ENCODE measurements around the gene LCN10.
"Not testable (repeated sequence)": the region's sequence is repeated elsewhere in the genome, so short reads cannot be mapped to it uniquely, and the experiment has no call there.

Gene LCN10

DNA sequence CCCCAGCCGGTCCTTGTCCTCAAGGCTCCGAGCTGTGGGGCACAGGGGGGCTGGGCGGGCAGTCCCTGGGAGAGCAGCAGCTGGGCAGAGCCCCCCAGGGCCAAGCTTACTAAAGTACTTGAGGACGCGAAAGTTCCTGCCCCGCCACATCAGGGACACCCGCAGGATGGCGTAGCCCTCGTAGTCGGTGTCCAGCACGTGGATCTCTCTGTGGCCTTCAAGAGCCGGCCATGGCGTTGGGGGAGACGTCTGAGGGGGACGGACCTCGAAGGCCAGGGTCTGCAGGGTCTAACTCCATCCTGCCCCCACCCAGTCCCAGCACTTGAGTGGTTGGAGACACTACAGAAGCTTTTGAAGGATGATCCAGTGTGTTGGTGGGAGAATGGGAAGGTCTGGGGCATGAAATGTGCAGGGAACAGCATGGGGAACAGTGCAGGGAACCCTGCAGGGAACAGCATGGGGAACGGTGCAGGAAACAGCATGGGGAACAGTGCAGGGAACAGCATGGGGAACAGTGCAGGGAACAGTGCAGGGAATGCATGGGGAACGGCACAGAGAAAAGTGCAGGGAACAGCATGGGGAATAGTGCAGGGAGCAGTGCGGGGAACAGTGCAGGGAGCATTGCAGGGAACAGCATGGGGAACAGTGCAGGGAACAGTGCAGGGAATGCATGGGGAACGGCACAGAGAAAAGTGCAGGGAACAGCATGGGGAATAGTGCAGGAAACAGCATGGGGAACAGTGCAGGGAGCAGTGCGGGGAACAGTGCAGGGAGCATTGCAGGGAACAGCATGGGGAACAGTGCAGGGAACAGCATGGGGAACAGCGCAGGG is 12.8 kb upstream of the LCN10 start:
- DNase-seq (ENCODE audit: extremely low read depth in 1 of 2, low read depth in 1 of 2) = not testable (repeated sequence)

DNA sequence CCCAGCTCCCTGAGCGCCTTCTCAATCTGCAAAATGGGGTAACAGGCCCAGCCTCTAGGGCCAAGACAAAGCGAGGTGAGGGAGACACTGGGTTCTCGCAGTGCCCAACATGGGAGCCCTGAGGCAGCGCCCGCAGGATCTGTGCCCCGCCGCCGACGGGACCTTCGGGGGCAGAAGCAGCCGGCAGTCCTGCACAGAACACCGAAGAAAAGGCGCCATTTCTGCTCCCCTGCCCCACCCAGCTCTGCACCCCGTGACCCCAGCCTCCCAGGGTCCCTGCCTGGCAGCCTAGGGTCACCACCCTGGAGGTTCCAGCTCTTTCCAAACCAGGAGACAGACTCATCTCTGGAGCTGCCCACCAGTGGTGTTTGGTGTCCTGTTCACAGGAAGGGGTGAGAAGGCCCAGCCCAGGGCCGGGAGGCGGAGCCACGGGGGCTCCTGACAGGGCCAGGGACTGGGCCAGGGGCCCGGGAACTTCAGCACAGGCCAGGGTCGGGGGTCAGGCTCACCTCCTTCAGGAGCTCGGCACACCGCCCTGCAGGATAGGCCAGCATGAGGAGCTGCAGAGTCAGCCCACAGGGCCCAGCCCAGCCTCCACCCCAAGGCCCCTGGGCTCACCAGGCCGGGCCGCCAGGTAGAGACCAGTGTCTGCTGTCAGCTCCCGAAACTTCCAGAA is 12.0 kb upstream of the LCN10 start:
- no peak for DNase-seq (ENCODE audit: extremely low read depth in 1 of 2, low read depth in 1 of 2)

DNA sequence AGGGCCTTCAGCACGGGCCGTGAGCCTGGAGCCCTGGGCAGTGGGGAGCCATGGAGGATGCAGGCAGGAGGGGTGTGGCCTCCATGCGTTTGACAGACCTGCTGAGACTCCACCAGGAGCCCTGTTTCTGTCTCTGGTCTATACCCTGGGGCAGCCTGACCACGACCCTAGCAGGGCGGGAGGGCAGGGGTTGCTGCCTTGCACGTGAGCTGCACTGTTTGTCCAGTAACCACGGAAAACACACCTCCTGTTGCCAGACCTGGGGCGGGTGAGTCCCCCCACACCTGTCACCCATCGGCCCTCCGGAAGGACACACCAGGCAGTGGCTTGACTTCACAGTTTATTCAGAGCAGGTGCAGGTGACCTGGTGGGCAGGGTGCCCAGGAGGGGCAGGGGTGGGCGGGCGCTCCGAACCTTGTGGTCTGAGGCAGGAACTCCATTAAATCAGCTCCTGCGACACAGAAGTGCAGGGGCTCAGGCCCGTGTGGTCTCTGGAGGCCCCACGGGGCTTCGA is 11.4 kb upstream of the LCN10 start:
- no peak for DNase-seq (ENCODE audit: extremely low read depth in 1 of 2, low read depth in 1 of 2)

DNA sequence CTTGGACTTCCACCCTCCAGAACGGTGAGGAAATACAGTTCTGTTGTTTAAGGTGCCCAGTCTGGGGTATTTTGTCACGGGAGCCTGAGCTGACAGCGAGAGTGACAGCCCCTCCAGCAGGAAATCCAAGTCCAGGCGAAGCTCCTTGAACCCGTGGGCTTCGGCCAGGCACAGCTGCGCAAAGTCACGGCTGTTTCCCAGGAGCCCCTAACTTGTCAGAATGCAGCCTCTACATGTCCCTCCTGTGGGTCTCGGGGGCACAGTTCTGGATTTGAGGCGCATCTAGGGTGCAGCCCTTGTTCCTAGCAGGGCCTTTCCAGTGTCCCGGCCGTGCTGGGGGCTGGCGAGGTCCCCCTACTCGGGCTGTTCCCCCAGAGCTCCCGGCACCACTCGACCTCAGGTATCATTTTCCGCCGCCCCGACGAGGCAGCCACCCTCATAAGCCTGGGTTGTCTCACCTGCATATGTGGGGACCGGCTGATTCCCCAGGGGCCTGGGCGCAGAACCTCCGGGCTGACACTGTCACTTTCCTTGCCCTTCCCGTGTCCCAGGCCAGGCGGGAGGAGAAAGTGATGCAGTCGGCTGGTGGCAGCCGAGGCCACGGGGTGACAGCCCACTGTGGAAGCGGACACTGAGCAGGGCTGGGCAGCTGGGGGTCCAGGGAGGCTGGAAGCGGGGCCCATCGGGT is 10.8 kb upstream of the LCN10 start:
- no peak for DNase-seq (ENCODE audit: extremely low read depth in 1 of 2, low read depth in 1 of 2)

DNA sequence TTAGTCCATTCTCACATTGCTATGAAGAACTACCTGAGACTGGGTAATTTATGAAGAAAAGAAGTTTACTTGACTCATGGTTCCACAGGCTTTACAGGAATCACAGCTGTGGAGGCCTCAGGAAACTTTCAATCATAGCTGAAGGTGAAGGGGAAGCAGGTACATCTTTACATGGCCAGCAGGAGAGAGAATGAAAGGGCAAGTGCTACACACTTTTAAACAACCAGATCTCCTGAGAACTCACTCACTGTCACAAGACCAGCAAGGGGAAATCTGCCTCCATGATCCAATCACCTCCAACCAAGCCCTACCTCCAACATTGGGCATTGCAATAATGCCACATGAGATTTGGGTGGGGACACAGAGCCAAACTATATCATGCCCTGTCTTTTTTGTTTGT is 9.1 kb upstream of the LCN10 start:
- DNase-seq (ENCODE audit: extremely low read depth in 1 of 2, low read depth in 1 of 2) = no peak

DNA sequence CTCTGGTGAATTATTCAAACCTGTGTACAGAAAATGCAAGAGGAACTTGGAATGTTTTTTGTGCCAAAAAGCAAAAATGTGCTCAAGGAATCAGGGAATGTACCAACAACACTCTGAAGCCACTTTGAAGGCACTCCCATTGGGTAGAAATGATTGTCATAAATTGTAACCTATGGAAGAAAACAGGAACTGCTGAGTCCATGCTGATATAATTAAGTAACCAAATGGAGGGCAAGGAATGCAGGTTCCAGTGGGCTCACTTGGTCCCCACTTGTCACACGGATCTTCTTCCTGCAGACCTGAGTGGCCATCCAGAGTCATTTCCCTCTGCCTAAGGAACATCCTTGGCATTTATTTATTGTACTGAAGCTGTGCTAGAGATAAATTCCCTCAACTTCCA is 8.5 kb upstream of the LCN10 start:
- DNase-seq (ENCODE audit: extremely low read depth in 1 of 2, low read depth in 1 of 2) = no peak

DNA sequence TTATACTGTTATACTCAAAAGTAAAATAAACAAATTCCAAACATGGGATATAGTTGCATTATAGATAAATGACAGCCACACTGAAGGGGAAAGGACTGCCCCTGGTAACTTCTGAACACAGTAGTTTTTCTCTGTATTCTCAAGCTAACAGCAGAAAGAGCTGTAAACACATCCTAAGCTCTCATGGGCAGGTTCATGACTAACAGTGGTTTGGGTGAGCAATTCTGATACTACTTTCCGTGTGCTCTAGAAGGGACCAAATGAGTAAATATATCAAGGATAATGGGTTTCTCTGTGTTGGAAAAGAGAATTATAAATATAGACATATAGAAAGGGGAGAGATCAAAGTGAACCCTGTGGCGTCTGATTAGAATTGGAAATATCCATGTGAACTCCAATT is 7.8 kb upstream of the LCN10 start:
- DNase-seq (ENCODE audit: extremely low read depth in 1 of 2, low read depth in 1 of 2) = no peak

DNA sequence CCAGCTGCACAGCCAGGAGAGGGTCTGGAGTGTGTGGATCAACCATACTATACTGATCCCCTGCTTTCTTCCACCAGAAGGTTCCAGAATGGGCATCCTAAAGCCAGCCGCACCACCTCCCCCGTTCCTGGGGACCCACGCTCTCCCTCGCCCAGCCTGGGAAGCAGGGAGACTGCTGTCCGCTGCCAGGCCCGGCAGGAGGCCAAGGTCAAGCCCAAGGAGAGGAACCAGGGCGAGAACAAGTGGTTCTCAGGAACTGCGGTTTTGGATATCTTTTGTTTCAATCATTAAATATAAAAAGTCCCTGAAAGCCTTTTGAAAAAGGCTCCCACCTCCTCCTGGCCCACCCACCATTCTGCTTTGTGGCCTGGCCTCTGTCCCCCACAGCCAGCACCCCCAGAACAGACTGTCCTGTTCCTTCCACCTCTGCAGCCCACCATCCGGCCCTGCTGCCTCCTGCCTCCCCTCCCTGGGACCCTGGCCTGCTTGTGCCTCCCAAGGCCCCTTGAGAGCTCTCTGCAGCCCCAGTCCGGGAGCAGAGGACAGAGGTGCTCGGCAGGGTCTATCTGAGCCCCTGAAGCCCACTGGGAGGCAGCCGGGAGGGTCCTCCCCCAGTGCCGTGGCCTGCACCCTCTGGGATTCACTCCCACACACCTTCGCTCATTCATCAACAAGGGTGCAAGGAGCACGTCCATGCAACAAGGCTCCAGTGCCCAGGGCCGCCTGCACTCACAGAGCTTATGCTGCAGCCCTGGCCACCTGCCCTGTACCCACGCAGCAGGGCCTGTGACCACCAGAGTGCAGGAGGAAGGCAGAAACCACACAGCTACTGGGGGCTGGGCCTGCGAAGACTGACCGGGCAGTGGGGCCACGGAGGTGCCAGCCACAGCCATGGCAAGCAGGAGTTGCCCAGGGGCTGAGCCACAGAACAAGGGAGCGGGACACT is 6.2 kb upstream of the LCN10 start:
- DNase-seq (ENCODE audit: extremely low read depth in 1 of 2, low read depth in 1 of 2) = no peak

DNA sequence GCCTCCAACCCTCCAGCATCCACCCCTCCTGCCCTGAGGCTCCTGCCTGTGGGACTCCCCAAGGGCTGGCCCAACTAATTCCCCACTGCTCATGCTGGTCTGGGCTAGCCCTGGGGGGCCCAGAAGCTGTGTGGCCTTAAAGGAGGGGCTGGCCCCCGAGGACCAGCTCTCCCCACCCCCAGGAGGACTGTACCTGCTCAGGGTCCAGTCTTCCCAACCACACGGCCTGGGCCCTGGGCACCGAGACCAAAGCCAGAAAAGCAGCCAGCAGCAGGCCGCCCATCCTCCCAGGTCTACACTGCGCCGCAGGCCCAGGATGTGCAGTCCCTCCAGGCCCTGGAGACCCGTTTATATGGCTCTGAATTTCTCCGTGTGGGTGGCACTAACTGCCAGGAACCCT is 5.5 kb upstream of the LCN10 start, which contains the start of gene LCN6:
Gene LCN6 (minus strand): TSS at position 325 of the 400 bp plus-strand sequence. CDS start 42 bp downstream, at position 283.
- DNase-seq (ENCODE audit: extremely low read depth in 1 of 2, low read depth in 1 of 2) = no peak

DNA sequence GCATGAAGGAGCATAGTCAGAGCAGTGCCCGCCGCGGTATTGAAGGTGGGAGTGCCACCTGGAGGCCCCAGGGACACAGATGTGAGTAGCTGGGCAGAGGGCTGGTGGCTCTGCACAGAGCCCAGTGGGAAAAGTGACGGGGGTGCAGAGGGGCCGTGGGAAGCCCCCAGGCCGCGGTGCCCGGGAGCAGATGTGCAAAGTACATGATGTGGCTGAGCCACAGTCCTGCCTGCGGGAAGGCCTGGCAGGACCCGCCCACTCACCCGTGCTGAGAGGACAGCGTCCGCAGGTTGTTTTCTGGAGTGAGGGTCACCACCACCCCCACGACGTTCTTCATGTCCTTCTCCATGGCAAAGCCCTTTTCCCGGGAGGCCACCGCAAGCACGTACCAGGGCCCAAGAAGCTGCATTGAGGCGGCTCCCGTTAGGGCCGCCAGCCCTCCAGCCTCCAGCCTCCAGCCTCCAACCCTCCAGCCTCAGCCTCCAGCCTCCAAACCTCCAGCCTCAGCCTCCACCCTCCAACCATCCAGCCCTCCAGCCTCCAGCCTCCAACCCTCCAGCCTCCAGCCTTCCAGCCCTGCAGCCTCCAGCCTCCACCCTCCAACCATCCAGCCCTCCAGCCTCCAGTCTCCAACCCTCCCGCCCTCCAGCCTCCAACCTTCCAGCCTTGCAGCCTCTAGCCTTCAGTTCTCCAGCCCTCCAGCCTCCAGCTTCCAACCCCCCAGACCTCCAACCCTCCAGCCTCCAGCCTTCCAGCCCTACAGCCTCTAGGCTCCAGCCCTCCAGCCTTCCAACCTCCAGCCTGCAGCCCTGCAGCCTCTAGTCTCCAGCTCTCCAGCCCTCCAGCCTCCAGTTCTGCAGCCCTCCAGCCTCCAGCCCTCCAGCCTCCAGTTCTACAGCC is 4.7 kb upstream of the LCN10 start:
- no peak for DNase-seq (ENCODE audit: extremely low read depth in 1 of 2, low read depth in 1 of 2)

DNA sequence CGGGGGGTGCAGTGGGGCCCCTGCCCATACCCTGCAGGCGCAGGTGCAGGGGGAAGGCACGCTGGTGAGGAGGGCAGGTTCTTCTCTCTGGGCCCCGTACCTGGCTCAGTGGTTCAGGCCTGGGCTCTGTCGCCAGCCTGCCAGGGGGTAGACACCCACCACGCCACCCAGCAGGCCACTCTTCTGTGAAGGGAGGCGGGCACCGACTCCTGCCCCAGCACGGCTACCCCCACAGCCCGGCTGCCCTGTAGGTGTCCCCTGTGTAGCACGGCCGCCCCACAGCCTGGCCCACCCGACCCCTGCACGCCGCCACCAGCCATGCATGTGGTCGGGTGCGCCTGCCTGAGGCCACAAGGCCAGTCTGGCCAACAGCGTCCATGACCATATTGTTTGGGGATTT is 3.9 kb upstream of the LCN10 start:
- DNase-seq (ENCODE audit: extremely low read depth in 1 of 2, low read depth in 1 of 2) = no peak

DNA sequence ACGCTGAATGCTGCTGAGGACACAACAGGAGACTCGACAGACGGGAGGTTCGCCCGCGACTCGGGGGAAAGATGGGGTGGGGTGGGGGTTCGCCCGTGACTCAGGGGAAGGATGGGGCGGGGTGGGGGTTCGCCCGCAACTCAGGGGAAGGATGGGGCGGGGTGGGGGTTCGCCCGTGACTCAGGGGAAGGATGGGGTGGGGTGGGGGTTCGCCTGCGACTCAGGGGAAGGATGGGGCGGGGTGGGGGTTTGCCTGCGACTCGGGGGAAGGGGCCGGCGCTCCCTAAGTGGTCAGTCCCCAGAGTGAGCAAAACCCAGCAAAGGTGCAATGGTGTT is 3.4 kb upstream of the LCN10 start:
- no peak for DNase-seq (ENCODE audit: extremely low read depth in 1 of 2, low read depth in 1 of 2)

DNA sequence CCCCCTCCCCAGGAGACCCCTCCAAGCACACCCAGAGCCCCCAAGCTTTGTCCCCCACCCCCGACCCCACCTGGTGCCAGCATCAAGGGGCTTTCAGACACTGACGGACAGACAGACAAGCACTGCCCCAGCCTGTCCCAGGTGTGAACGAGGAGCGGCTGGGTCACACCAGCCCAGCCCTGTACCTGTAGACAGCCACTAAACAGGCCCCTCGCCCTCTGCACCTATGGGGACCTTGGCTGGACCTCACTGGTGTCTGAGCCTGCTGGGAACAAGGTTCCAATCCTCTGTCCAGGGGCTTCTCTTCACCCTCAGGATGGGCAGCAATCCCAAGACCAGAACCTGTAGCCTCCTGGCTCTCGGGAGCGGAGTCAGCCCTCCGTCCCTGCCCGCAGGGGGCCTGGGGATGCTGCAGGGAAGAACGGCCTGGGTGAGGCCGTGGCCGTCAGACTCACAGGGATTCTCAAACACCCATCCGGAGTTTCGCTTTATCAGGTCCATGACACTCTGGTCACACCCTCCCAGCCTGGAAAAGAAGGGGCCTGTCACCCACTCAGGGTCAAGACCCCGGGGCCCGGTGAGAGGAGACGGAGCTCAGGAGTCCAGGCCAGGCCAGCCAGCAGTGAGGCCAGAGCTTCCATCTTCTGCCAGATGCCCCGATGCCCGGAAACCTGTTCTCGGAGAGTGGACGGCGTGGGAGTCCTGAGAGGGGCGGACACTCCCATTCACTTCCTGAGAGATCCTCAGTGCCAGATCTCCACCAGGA is 2.8 kb upstream of the LCN10 start:
- DNase-seq (ENCODE audit: extremely low read depth in 1 of 2, low read depth in 1 of 2) = no peak

DNA sequence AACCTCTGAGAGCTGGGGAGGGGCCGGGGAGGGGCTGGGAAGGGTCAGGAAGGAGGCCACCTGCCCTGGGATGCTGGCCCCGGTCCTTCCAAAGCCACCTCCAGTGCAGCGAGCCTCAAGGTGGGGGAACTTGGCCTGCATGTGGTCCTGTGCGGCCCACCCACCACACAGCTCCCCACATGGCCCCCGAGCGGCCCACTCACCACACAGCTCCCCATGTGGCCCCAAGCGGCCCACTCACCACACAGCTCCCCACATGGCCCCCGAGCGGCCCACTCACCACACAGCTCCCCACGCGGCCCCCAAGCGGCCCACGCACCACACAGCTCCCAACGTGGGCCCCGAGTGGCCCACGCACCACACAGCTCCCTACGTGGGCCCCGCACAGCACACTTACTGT is 2.0 kb upstream of the LCN10 start:
- DNase-seq (ENCODE audit: extremely low read depth in 1 of 2, low read depth in 1 of 2) = no peak

DNA sequence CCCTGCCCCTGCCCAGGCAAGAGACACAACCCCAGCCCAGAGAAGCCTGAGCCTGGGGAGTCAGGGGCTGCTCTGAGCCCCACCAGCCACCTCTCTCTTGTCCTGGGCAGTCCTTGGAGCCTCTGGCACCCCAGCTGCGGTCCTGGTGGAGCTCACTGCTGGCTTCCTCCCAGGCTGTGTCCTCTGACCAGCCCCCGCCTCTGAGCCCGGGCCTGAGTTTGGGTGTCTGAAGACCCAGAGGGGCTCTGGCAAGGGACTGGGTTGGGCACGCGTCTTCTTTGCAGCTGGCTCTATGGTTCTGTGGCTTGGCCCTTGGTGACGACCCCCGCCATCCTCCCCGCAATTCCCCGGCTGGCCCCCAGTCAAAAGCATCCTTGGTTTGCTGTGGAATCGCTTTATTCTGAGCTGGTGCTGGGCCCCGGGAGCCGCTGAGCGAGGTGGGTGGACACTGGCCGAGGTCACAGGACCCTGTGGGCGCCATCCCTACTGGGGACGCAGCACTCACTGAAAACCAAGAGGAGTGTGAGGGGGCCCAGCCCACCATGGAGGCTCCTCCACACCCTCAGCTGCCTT is 985 bp upstream of the LCN10 start:
- DNase-seq (ENCODE audit: extremely low read depth in 1 of 2, low read depth in 1 of 2) = no peak

DNA sequence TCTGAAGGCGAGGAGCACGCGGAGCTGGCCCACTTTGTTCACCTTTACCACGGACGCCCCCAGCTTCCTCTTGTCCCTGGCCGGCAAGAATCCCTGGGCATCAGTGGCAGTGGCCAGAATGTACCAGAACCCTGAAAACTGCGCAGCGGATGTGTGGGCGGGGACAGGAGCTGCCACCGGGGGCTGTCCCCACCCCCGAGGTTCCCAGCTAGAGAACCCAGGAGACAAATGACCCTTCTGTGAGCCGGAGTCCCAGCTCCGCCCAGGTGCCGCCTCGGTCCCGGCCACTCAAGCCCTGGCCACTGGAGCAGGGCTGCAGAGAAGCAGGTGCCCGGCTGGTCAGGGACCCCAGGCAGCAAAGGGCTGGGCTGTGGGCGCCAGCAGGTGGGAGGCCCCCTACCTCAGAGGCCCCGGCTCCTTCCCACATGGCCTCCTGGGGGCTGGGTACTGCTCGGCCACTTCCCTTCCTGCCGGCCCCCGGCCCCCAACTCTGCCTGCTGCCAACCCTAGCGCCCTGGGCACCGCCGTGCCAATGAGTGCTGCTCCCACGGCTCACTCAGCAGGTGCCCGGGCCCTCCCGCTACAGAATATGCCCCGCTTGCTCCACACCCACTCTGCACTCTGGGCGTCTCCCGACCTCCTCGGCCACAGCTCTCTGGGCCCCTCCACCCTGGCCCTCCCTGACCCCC is 713 bp downstream of the LCN10 start:
- DNase-seq (ENCODE audit: extremely low read depth in 1 of 2, low read depth in 1 of 2) = no peak

DNA sequence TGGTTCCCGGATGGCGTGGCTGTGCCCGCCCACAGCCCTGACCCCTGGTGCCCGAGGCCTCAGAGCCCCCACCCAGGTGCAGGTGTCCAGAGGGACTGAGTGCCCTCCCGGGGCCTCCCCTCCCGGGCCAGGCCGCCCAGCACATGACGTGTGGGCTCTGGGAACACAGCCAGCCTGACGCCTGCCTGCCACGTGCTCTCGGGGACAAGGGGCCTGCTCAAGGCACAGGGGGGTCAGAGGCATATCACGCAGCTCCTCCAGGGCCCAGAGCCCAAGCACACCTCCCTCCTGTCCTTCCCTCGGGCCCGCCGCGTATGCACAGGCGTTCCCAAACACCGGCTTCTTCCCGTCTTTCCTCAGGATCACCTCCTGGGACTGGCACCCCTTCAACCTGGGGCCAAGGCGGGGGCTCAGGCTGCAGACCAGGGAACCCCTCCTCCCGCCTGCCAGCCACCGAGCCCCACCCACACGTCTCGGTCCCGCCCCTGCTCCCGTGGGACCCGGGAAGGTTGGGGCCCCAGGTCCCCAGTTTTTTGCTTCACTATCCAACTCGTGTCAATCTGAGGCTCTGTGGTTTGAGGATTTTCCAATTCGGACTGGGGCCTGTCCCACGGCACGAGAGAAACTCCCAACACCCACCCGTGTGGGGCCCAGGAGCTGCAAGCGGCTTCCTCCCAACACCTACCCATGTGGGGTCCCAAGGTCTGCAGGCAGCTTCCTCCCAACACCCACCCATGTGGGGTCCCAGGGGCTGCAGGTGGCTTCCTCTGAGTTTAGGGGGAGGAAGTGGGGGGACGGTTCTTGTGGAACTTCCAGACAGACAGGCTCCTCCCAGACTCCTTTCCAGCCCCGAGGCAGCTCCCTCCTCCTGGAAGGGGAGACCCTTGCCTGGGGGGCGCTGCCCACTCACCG is 1.5 kb downstream of the LCN10 start:
- no peak for DNase-seq (ENCODE audit: extremely low read depth in 1 of 2, low read depth in 1 of 2)

Data from stimulated activated CD8-positive, alpha-beta memory T cell treated with anti-CD3 and anti-CD28 coated beads, Interleukin-7, amount 100 ng/mL, for 48 hours (primary cell).